IMR-90 (cell line): ENCODE results near the gene SEMA6D. TPM values are rescaled to one million over a fixed set of nuclear protein-coding genes. Genes with fewer than 3 reads are reported as not detected.

Experiments
- ATAC-seq: fragments of 200-7000 bp; cut with Tn5 transposase; 2 replicates; pipeline ENCODE4 v1.9.1; 2020; ENCODE audit warnings: low read depth, mild to moderate bottlenecking, moderate library complexity
- BruUV-seq: library from RNA; stranded (reverse); fragments of 400-500 nt; replicated peaks from 2 replicates; lab custom pipeline; 2021; lab: Mats Ljungman, UMichigan
- CTCF ChIA-PET: fragments of 300-600 bp; formaldehyde crosslinking; extraction: SDS; loops from one replicate; lab custom pipeline; 2021; ENCODE audit warnings: antibody characterized with exemption; lab: Yijun Ruan, JAX
- POLR2A ChIA-PET: fragments of 300-600 bp; sonication (Branson Sonifier 250); formaldehyde crosslinking; loops from one replicate; lab custom pipeline; 2022; ENCODE audit warnings: antibody characterized with exemption; ENCODE audit not compliant: unreplicated experiment; lab: Charles Lee
- DNase-seq: peaks from one replicate; pipeline ENCODE4 v3.0.0; 2013
- H2AFZ ChIP-seq: replicated peaks from 2 replicates; pipeline ENCODE3; 2013; ENCODE audit warnings: low read length, mild to moderate bottlenecking; ENCODE audit not compliant: poor library complexity
- H2AK5ac ChIP-seq: 2 replicates; pipeline ENCODE4 v1.6.1; 2013; ENCODE audit warnings: low read depth, low read length, inconsistent platforms
- H2AK9ac ChIP-seq: replicated peaks from 2 replicates; pipeline ENCODE3; 2013; ENCODE audit warnings: mild to moderate bottlenecking, low read depth, low read length, moderate library complexity; ENCODE audit not compliant: poor library complexity
- H2BK120ac ChIP-seq: 2 replicates; pipeline ENCODE4 v1.6.1; 2013; ENCODE audit warnings: low read depth, low read length, inconsistent platforms
- H2BK15ac ChIP-seq: 3 replicates; pipeline ENCODE4 v1.6.1; 2013; ENCODE audit warnings: low read depth, low read length, inconsistent platforms
- H2BK20ac ChIP-seq: 2 replicates; pipeline ENCODE4 v1.6.1; 2013; ENCODE audit warnings: low read depth, mild to moderate bottlenecking, inconsistent platforms, low read length, moderate library complexity
- H2BK5ac ChIP-seq: 2 replicates; pipeline ENCODE4 v1.6.1; 2013; ENCODE audit warnings: mild to moderate bottlenecking, low read depth, low read length, inconsistent platforms; ENCODE audit not compliant: poor library complexity, severe bottlenecking
- H3K14ac ChIP-seq: replicated peaks from 2 replicates; pipeline ENCODE4 v1.6.1; 2013; ENCODE audit warnings: low read depth, low read length, inconsistent platforms
- H3K18ac ChIP-seq: 2 replicates; pipeline ENCODE4 v1.6.1; 2013; ENCODE audit warnings: low read depth, low read length, control low read depth
- H3K23ac ChIP-seq: 2 replicates; pipeline ENCODE4 v1.6.1; 2013; ENCODE audit warnings: low read depth, low read length, inconsistent platforms
- H3K27ac ChIP-seq: 2 replicates; pipeline ENCODE4 v1.5.1; 2013; ENCODE audit warnings: mild to moderate bottlenecking, control low read depth, low read length; ENCODE audit not compliant: insufficient read depth
- H3K27me3 ChIP-seq: 2 replicates; pipeline ENCODE4 v1.6.1; 2013; ENCODE audit warnings: low read length; ENCODE audit not compliant: control insufficient read depth, insufficient read depth
- H3K36me3 ChIP-seq: 2 replicates; pipeline ENCODE4 v1.6.1; 2013; ENCODE audit warnings: low read length, mixed read lengths; ENCODE audit not compliant: control insufficient read depth, insufficient read depth
- H3K4ac ChIP-seq: 2 replicates; pipeline ENCODE4 v1.6.1; 2013; ENCODE audit warnings: low read depth, low read length, inconsistent platforms
- H3K4me1 ChIP-seq: 2 replicates; pipeline ENCODE4 v1.6.1; 2013; ENCODE audit warnings: low read length, mixed read lengths; ENCODE audit not compliant: control insufficient read depth, insufficient read depth
- H3K4me2 ChIP-seq: 2 replicates; pipeline ENCODE4 v1.6.1; 2013; ENCODE audit warnings: low read depth, mild to moderate bottlenecking, control low read depth, low read length, moderate library complexity
- H3K4me3 ChIP-seq: 2 replicates; pipeline ENCODE4 v1.5.1; 2013; ENCODE audit warnings: low read depth, mild to moderate bottlenecking, control low read depth, low read length, moderate library complexity; ENCODE audit not compliant: insufficient read depth
- H3K56ac ChIP-seq: 2 replicates; pipeline ENCODE4 v1.6.1; 2013; ENCODE audit warnings: low read length, inconsistent platforms; ENCODE audit not compliant: insufficient read depth; ENCODE audit errors: extremely low read depth
- H3K79me1 ChIP-seq, 2 experiments: 2 replicates each; pipeline ENCODE4 v1.6.1; 2013; ENCODE audit warnings: low read length in 2 of 2, inconsistent platforms in 1 of 2, low read depth in 1 of 2
- H3K9ac ChIP-seq: 2 replicates; pipeline ENCODE4 v1.6.1; 2013; ENCODE audit warnings: low read depth, low read length, control low read depth
- H3K9me1 ChIP-seq: 2 replicates; pipeline ENCODE4 v1.6.1; 2013; ENCODE audit warnings: low read length, inconsistent platforms; ENCODE audit not compliant: insufficient read depth
- H3K9me3 ChIP-seq: 2 replicates; pipeline ENCODE4 v1.6.1; 2013; ENCODE audit warnings: low read length; ENCODE audit not compliant: control insufficient read depth, insufficient read depth
- H4K20me1 ChIP-seq: 2 replicates; pipeline ENCODE4 v1.6.1; 2013; ENCODE audit warnings: low read length, inconsistent platforms; ENCODE audit not compliant: insufficient read depth
- H4K5ac ChIP-seq: 2 replicates; pipeline ENCODE4 v1.6.1; 2013; ENCODE audit warnings: mild to moderate bottlenecking, low read depth, low read length, control low read depth
- H4K8ac ChIP-seq, 2 experiments: 2 replicates each; pipeline ENCODE4 v1.6.1; 2013; ENCODE audit warnings: low read depth in 2 of 2, low read length in 2 of 2, control low read depth in 1 of 2, inconsistent platforms in 1 of 2
- H4K91ac ChIP-seq: 2 replicates; pipeline ENCODE4 v1.6.1; 2013; ENCODE audit warnings: low read depth, low read length, inconsistent platforms; ENCODE audit not compliant: insufficient read depth
- BHLHE40 ChIP-seq: fragments of 150-350 bp; IDR thresholded peaks from 2 replicates; pipeline ENCODE4 v1.6.1; 2016; ENCODE audit warnings: mild to moderate bottlenecking, low read depth, low read length
- CHD1 ChIP-seq: IDR thresholded peaks from 2 replicates; pipeline ENCODE4 v1.6.1; 2012; ENCODE audit warnings: low read depth, low read length, improper control_type of control experiment
- FOS ChIP-seq: fragments of 150-350 bp; IDR thresholded peaks from 2 replicates; pipeline ENCODE4 v1.6.1; 2016; ENCODE audit warnings: low read depth, low read length
- MAZ ChIP-seq: IDR thresholded peaks from 2 replicates; pipeline ENCODE4 v1.6.1; 2012; ENCODE audit warnings: low read depth, mild to moderate bottlenecking, low read length, improper control_type of control experiment, moderate library complexity, borderline replicate concordance
- MXI1 ChIP-seq: IDR thresholded peaks from 2 replicates; pipeline ENCODE4 v1.6.1; 2012; ENCODE audit warnings: low read depth, mild to moderate bottlenecking, low read length, moderate library complexity, borderline replicate concordance
- RAD21 ChIP-seq: IDR thresholded peaks from 2 replicates; pipeline ENCODE4 v1.6.1; 2012; ENCODE audit warnings: low read length, improper control_type of control experiment
- RCOR1 ChIP-seq: IDR thresholded peaks from 2 replicates; pipeline ENCODE4 v1.6.1; 2012; ENCODE audit warnings: mild to moderate bottlenecking, low read length, improper control_type of control experiment; ENCODE audit not compliant: insufficient replicate concordance
- RFX5 ChIP-seq: IDR thresholded peaks from 2 replicates; pipeline ENCODE4 v1.8.0; 2012; ENCODE audit warnings: low read depth, mild to moderate bottlenecking, low read length, moderate library complexity
- SMC3 ChIP-seq: fragments of 150-350 bp; IDR thresholded peaks from 2 replicates; pipeline ENCODE4 v1.6.1; 2016; ENCODE audit warnings: low read depth, mild to moderate bottlenecking, antibody characterized with exemption, low read length, moderate library complexity
- WGBS, 2 experiments: methylation state at CpG; one replicate each; pipeline versions ENCODE4 v1.1.5 to v1.1.7; 2013; ENCODE audit warnings: missing lambda C conversion rate in 2 of 2; ENCODE audit not compliant: insufficient read length in 1 of 2; ENCODE audit errors: extremely low coverage in 2 of 2; 5-methylcytosine and 5-hydroxymethylcytosine counted together
- dilution Hi-C: fragments of 300-500 bp; cut with HindIII; formaldehyde crosslinking; loops from one replicate; pipeline ENCODE4 v1.14.3; 2018; ENCODE audit warnings: low sequenced_read_pairs; ENCODE audit not compliant: unreplicated experiment
- in situ Hi-C: fragments of 300-500 bp; cut with MboI; formaldehyde crosslinking; loops from 3 replicates; pipeline ENCODE4 v1.14.3; 2019; ENCODE audit warnings: low sequenced_read_pairs, inconsistent platforms, mixed read lengths
- intact Hi-C: fragments of 100-400 bp; cut with micrococcal nuclease; formaldehyde crosslinking; loops from 2 replicates; pipeline ENCODE4 v1.10.0; 2022
- polyA plus RNA-seq, 3 experiments: library from polyadenylated mRNA; depleted of rRNA; stranded (reverse); fragments of >200 nt; gene quantifications; 2 replicates each; pipeline ENCODE4 v1.2.3, GENCODE V29; 2012; ENCODE audit warnings: low replicate concordance in 1 of 3
- total RNA-seq: library from RNA; depleted of rRNA; stranded (reverse); fragments of >200 nt; gene quantifications from 2 replicates; pipeline ENCODE4 v1.2.3, GENCODE V29; 2012
- TF ChIP-seq, protein P1 (sequence below): fragments of 150-350 bp; IDR thresholded peaks from 2 replicates; pipeline ENCODE4 v1.6.1; 2017; ENCODE audit warnings: mild to moderate bottlenecking, antibody characterized with exemption, low read length, low read depth
- TF ChIP-seq, protein P2 (sequence below): conservative IDR thresholded peaks from 2 replicates; pipeline ENCODE4 v1.5.1; 2012; ENCODE audit warnings: mild to moderate bottlenecking, low read depth, low read length, improper control_type of control experiment

Gene SEMA6D
- total and polyA plus RNA-seq, 2 of the 4 experiments (the other 2 are of a cell fraction): 12.6 to 17.4 TPM

DNA sequence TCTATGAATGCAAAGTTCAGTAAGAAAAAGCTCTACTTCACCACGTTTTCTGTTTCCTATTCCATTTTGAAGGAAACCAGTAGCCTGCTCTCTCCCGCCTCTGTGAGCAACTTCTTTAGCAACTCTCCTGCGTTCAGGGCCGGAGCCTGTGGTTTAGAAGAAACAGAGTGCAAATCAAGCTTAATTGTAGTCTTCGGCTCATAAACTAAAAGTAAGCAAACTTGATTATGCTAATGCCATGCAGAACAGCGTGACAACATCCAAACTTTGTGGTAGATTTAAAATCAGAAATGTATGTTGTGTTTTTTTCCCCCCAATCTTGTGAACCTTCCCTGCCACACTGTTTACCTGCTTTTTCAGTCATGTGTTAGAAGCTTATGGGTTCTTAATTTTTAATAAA is 87.4 kb downstream of the SEMA6D start:
- Histone ChIP-seq H3K18ac (no peak overlapping the region), H2BK5ac (no peak overlapping the region), H3K79me1 (no peaks in the 10 kb centered on the region), H3K9me3 (no peaks in the 10 kb centered on the region), H2AK5ac (no peak overlapping the region), H3K36me3 (no peaks in the 10 kb centered on the region), H2AFZ (no peak overlapping the region), H3K27ac (no peak overlapping the region), H3K9me1 (no peaks in the 10 kb centered on the region), H3K14ac (no peak overlapping the region), H3K4me3 (no peak overlapping the region), H3K4me1 (no peaks in the 10 kb centered on the region), H3K4me2 (no peak overlapping the region), H4K8ac (no peak overlapping the region), H3K27me3 (no peaks in the 10 kb centered on the region; the same call in 1 of the 2 replicates), H3K9ac (no peak overlapping the region), H4K20me1 (no peaks in the 10 kb centered on the region), H3K4ac (no peak overlapping the region), H4K5ac (no peak overlapping the region), H3K23ac (no peak overlapping the region), H2BK120ac (no peak overlapping the region), H2BK20ac (no peak overlapping the region), H2AK9ac (no peak overlapping the region), H4K91ac (no peak overlapping the region), H3K56ac (no peak overlapping the region), H2BK15ac (no peak overlapping the region)
- ChIA-PET CTCF (interaction anchor here (0.6 kb wide), 1 partner anchor 32 kb away, joined by 6 read pairs; no protein-coding TSS in a partner anchor), POLR2A (no interaction called here)
- BruUV-seq: no TSS peak
- DNase-seq (no peak), ATAC-seq (no peak)
- WGBS, 2 experiments: 70% methylated on average over 2 of the region's 6 CpGs; no CpG with 5 or more reads in 1 of the 2 experiments
- in situ Hi-C loops: no loop called here
- intact Hi-C loops: no loop called here
- dilution Hi-C loops: no loop called here
- TF ChIP-seq CHD1 (no peak), RCOR1 (no peak), RFX5 (no peak), BHLHE40 (no peak), FOS (no peak), RAD21 (no peak), MXI1 (no peak), SMC3 (no peak), MAZ (no peak)
- TF ChIP-seq, protein P1, sequence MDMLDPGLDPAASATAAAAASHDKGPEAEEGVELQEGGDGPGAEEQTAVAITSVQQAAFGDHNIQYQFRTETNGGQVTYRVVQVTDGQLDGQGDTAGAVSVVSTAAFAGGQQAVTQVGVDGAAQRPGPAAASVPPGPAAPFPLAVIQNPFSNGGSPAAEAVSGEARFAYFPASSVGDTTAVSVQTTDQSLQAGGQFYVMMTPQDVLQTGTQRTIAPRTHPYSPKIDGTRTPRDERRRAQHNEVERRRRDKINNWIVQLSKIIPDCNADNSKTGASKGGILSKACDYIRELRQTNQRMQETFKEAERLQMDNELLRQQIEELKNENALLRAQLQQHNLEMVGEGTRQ: no peak
- TF ChIP-seq, protein P2, sequence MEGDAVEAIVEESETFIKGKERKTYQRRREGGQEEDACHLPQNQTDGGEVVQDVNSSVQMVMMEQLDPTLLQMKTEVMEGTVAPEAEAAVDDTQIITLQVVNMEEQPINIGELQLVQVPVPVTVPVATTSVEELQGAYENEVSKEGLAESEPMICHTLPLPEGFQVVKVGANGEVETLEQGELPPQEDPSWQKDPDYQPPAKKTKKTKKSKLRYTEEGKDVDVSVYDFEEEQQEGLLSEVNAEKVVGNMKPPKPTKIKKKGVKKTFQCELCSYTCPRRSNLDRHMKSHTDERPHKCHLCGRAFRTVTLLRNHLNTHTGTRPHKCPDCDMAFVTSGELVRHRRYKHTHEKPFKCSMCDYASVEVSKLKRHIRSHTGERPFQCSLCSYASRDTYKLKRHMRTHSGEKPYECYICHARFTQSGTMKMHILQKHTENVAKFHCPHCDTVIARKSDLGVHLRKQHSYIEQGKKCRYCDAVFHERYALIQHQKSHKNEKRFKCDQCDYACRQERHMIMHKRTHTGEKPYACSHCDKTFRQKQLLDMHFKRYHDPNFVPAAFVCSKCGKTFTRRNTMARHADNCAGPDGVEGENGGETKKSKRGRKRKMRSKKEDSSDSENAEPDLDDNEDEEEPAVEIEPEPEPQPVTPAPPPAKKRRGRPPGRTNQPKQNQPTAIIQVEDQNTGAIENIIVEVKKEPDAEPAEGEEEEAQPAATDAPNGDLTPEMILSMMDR: no peak
